ENCODE measurements around the gene SOX5. TPM values are rescaled to one million over a fixed set of nuclear protein-coding genes. Genes with fewer than 3 reads are reported as not detected.

The SOX5 gene
- total and polyA plus RNA-seq, 2 of the 8 experiments (the other 6 are each of a cell fraction or from before 2014, with no cell fraction given) = 2.2 to 2.6 TPM

DNA sequence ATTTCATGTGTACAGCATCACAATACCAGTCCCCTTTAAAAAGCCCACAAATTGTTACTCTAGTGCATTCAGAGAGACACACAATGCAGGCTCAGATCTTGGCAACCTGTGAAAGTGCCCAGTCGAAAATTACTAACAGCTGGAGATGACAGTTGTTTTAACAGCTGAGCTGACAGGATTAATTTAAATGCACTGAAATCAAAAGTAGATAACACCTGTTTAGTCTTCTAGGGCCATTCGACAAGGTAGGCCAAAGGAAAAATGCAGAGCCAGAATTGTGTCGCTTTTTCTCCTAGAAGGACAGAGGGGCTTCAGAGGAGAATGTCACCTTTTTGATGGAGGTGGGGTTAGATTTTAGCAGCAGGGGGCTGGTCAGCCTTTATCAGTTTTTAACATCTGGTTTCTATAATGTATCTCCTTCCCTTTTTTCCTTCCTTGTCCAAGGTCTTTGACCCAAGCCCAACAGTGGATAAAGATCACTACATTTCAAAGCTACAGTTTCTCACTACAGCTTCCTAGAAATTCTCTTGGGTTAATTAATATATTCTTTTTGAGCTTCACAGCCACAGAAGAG, 139.1 kb downstream of the SOX5 start:
- Histone ChIP-seq H4K8ac (ENCODE audit: extremely low read depth, insufficient read depth, low read length) (no peak overlapping the region), H3K79me1 (ENCODE audit: low read depth, low read length) (no peaks in the 10 kb centered on the region), H4K91ac (replicated peaks; ENCODE audit: insufficient read length, low read length) (no peak overlapping the region), H2AK5ac (ENCODE audit: low read depth, low read length) (no peak overlapping the region), H4K5ac (ENCODE audit: insufficient read length, low read depth, low read length) (no peak overlapping the region), H3K27me3 (replicated peaks in 1 of 4; ENCODE audit: control insufficient read depth in 3 of 4, extremely low read depth in 1 of 4, insufficient read depth in 3 of 4, low read length in 3 of 4) (no peaks in the 10 kb centered on the region), H2AFZ (ENCODE audit: low read length) (no peak overlapping the region), H3K23ac (ENCODE audit: insufficient read length) (no peak overlapping the region), H2BK12ac (ENCODE audit: low read depth, low read length) (no peak overlapping the region), H3K4me1 (replicated peaks in 1 of 4; ENCODE audit: control insufficient read depth in 3 of 4, insufficient read depth in 4 of 4, low read length in 3 of 4) (peaks cover 0 to 2% (median 0%) of the 10 kb centered on the region in 4 experiments; a peak in 1 of 7 replicates), H2BK20ac (ENCODE audit: low read length) (no peak overlapping the region), H2BK15ac (ENCODE audit: low read length) (no peak overlapping the region), H3K9me3 (ENCODE audit: insufficient read depth in 2 of 2, low read depth in 1 of 2, low read length in 1 of 2) (no peaks in the 10 kb centered on the region), H3K4me3 (ENCODE audit: extremely low read depth in 1 of 4, insufficient read depth in 2 of 4, low read depth in 3 of 4, low read length in 4 of 4) (no peak overlapping the region), H3K14ac (ENCODE audit: insufficient read length) (no peak overlapping the region), H3K4me2 (ENCODE audit: insufficient read depth in 1 of 2, low read depth in 2 of 2, low read length in 2 of 2) (no peak overlapping the region), H3K27ac (ENCODE audit: low read depth, low read length) (no peak overlapping the region), H2BK5ac (ENCODE audit: low read depth, low read length) (no peak overlapping the region), H4K20me1 (replicated peaks in 1 of 2; ENCODE audit: control insufficient read depth in 1 of 2, insufficient read depth in 2 of 2, low read length in 2 of 2) (no peaks in the 10 kb centered on the region), H3K79me2 (ENCODE audit: control insufficient read depth in 1 of 2, insufficient read depth in 2 of 2, low read length in 2 of 2) (no peaks in the 10 kb centered on the region), H3K4ac (replicated peaks; ENCODE audit: insufficient read length, low read depth, low read length) (no peak overlapping the region), H3K23me2 (ENCODE audit: low read depth, low read length) (no peaks in the 10 kb centered on the region), H3K18ac (ENCODE audit: extremely low read depth, low read length) (no peak overlapping the region), H3K56ac (replicated peaks; ENCODE audit: insufficient read length, low read depth, low read length) (no peak overlapping the region), H3K9ac (replicated peaks in 1 of 4; ENCODE audit: extremely low read depth in 1 of 4, low read depth in 3 of 4, low read length in 3 of 4) (no peak overlapping the region), H2BK120ac (replicated peaks; ENCODE audit: low read depth, low read length) (no peak overlapping the region), H3K36me3 (ENCODE audit: control insufficient read depth in 2 of 4, insufficient read depth in 4 of 4, low read length in 3 of 4) (no peaks in the 10 kb centered on the region)
- 73% methylated on average over 3 of the region's 3 CpGs; no CpG with 5 or more reads in 1 of the 2 experiments for WGBS, 2 experiments (ENCODE audit: extremely low coverage in 1 of 2, insufficient coverage in 1 of 2, insufficient read length in 1 of 2, insufficient replicate concordance in 2 of 2, low coverage in 1 of 2, low lambda C conversion rate in 2 of 2, missing lambda C conversion rate in 1 of 2)
- ChIA-PET CTCF (ENCODE audit: partially characterized antibody) (interaction anchor here (1.5 kb wide), 1 partner anchor 14 kb away, joined by 3 read pairs; no protein-coding TSS in a partner anchor), POLR2A (ENCODE audit: partially characterized antibody) (interaction anchor here (0.6 to 1.2 kb wide), 2 partner anchors 77 to 1042 kb away, joined by 3 to 4 read pairs; no protein-coding TSS in a partner anchor)
- FAIRE-seq (no peak), DNase-seq (ENCODE audit: low read depth in 1 of 2, low spot score in 2 of 2) (no peak)
- TF ChIP-seq SIN3A (conservative IDR thresholded peaks at IDR 0.05 in 1 of 2, IDR thresholded peaks at IDR 0.05 in 1 of 2; ENCODE audit: low read depth in 1 of 2, low read length in 2 of 2) (no peak), CBX8 (IDR thresholded peaks at IDR 0.05; ENCODE audit: borderline replicate concordance, low read depth, low read length) (no peak), NRF1 (IDR thresholded peaks at IDR 0.05; ENCODE audit: low read depth, low read length) (no peak), RNF2 (IDR thresholded peaks at IDR 0.05; ENCODE audit: borderline replicate concordance, low read depth, low read length, missing control alignments, poor library complexity, severe bottlenecking) (no peak), BACH1 (IDR thresholded peaks at IDR 0.05; ENCODE audit: low read length) (no peak), JUN (IDR thresholded peaks at IDR 0.05; ENCODE audit: low read depth, low read length) (no peak), CBX5 (IDR thresholded peaks at IDR 0.05; ENCODE audit: low read depth, low read length) (no peak), SP2 (IDR thresholded peaks at IDR 0.05; ENCODE audit: low read length) (no peak), NANOG (IDR thresholded peaks at IDR 0.05; ENCODE audit: insufficient read depth, low read depth, low read length, poor library complexity, severe bottlenecking) (no peak), EZH2 (IDR thresholded peaks at IDR 0.05; ENCODE audit: low read depth, low read length, severe bottlenecking) (no peak), ZNF274 (IDR thresholded peaks at IDR 0.05; ENCODE audit: borderline replicate concordance, extremely low read depth, low read length) (no peak), ASH2L (IDR thresholded peaks at IDR 0.05; ENCODE audit: low read length) (no peak), RFX5 (IDR thresholded peaks at IDR 0.05; ENCODE audit: borderline replicate concordance, low read depth, low read length) (no peak)
